GM18517 (cell line): ENCODE data around the gene MFSD1.

ENCODE experiments used
- ATAC-seq: cut with Tn5 transposase; IDR thresholded peaks from one replicate; pipeline ENCODE4 v1.9.1; 2021; ENCODE audit warnings: mild to moderate bottlenecking, moderate library complexity; ENCODE audit not compliant: unreplicated experiment

MFSD1 gene

GRCh38 chr3:158864492-158864891, 62.6 kb downstream of the MFSD1 start:
- ATAC-seq = no peak

- no peak for ATAC-seq
These were observed 73.8 kb downstream of the MFSD1 start for GRCh38 chr3:158875700-158876099.
